Measurements from ENCODE around the gene DAAM2.

- TF ChIP-seq ATF1 (CRISPR knock-in tag; IDR thresholded peaks at IDR 0.05) (no peak), ATF1 (tag; IDR thresholded peaks at IDR 0.05) (no peak), ZNF263 (CRISPR knock-in tag; IDR thresholded peaks at IDR 0.05; ENCODE audit: borderline replicate concordance) (no peak), CTCF (IDR thresholded peaks at IDR 0.05 in 2 of 3, conservative IDR thresholded peaks at IDR 0.05 in 1 of 3; ENCODE audit: insufficient read depth in 2 of 3, low read depth in 1 of 3, low read length in 3 of 3) (no peak), ZNF609 (CRISPR knock-in tag; IDR thresholded peaks at IDR 0.05; ENCODE audit: borderline replicate concordance) (no peak), SIN3A (IDR thresholded peaks at IDR 0.05; ENCODE audit: borderline replicate concordance in 2 of 2, control insufficient read depth in 1 of 2, low read depth in 2 of 2, low read length in 2 of 2) (no peak), FOXK1 (CRISPR knock-in tag; IDR thresholded peaks at IDR 0.05; ENCODE audit: borderline replicate concordance) (no peak), ATF2 (CRISPR knock-in tag; IDR thresholded peaks at IDR 0.05) (no peak), EP300 (IDR thresholded peaks at IDR 0.05; ENCODE audit: low read length) (no peak), FOXP1 (CRISPR knock-in tag; IDR thresholded peaks at IDR 0.05) (no peak), KDM2B (CRISPR knock-in tag; IDR thresholded peaks at IDR 0.05) (no peak), MYNN (IDR thresholded peaks at IDR 0.05) (no peak), MYNN (CRISPR knock-in tag; IDR thresholded peaks at IDR 0.05) (no peak), TEAD4 (IDR thresholded peaks at IDR 0.05; ENCODE audit: low read length) (no peak), TEAD4 (CRISPR knock-in tag; IDR thresholded peaks at IDR 0.05; ENCODE audit: borderline replicate concordance) (no peak), JUNB (CRISPR knock-in tag; conservative IDR thresholded peaks at IDR 0.05) (no peak), ZNF217 (CRISPR knock-in tag; IDR thresholded peaks at IDR 0.05) (no peak)
Observed at GRCh38 chr6:39930540-39930939, 138.4 kb downstream of the DAAM2 start.
